Frontal cortex (tissue), 4 donors: ENCODE data around the gene SCFD2. TPM values are rescaled to one million over a fixed set of nuclear protein-coding genes. Genes with fewer than 3 reads are reported as not detected.

Source experiments
- DNase-seq, 2 donors: peaks; one replicate each; pipeline ENCODE4 v3.0.0; 2012; ENCODE audit warnings: low spot score in 2 of 2
- FAIRE-seq: peaks from 2 replicates; lab custom pipeline; 2012; peaks lifted over from hg19 to GRCh38; lab: Jason Lieb, UNC
- total RNA-seq: library from RNA; depleted of rRNA; stranded (reverse); fragments of >200 nt; gene quantifications from one replicate; pipeline ENCODE4 v1.2.3, GENCODE V29; 2014
- donor health status: control.
- donor health status: control.
- donor health status: control.

The SCFD2 gene
- total RNA-seq, 1 donor from 2014 or later: 17.5 TPM

DNA sequence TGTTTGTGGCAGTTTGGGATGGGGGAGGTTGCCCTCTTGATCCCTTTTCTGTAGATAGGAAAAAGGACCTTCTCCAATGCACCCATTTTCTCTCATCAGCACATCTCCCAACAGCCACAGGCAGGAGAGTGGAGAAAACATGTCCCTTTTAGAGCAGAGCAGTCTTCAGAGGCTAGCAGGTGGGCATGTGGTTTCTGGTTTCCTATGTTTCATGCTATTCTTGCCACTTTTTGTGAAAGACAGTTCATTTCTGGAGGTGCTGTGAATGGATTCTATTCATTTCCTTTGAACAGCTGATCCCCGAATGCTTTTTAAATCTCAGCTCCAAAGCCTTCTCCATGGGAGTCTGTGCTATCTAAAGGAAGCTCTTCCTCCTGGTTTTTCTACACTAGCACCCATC lies 484.9 kb downstream of the SCFD2 start:
- DNase-seq: no peak
- FAIRE-seq: no peak

DNA sequence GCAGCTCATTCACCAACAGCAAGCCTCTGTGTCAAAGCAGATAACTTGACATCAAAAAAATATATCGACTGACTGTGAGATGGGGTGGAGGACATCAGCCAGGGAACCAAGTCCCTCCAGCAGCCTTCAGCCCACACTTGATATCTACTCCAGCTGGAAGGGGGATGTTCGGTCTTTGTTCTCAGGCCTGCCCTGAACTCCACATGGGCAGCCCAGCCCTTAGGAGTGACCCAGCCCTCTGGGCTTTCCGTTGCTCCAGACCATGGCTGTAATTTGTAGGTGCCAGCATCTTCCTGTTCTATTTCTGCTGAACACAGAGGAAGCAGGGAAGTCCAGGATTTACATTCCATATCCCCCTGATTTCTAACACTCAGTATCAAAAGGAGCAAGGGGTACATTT lies 486.4 kb downstream of the SCFD2 start:
- FAIRE-seq (no peak), DNase-seq (no peak)

DNA sequence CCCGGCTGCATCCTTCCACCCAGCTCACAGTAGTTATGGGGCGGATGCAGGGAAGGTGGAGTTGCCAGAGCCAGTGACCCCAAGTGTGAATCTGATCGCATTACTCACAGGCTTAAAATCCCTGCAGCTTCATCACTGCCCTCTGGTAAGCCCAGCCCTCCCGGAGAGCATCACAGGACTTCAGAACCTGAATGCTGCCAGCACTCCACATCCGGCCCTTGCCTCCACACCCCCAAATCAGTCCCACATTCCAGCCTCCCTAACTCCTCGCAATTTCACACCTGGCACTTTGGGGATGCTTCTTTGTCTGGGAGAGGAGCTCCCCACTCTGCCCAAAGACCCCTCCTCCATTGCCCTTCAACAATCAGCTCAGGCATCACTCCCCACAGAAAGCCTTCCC lies 488.2 kb downstream of the SCFD2 start:
- no peak for FAIRE-seq

DNA sequence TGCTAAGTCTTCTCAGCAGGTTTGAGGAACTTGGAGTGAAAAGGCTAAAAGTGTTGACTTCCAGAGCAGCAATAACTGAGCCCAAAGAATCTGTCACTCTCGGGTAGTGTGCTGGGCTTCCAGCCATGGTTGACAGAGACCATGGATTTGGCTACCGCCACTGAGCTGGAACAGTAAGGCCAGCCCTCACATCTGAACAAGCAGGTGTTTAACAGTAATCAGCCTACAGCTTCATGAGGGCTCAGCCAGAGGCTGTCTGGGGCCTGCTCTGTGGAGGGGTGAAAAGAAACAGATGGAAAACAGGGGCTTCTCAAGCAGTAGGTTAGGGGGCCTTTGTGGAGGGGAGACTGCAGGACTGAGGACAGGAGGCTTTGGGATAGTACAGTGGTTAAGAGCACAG lies 488.8 kb downstream of the SCFD2 start:
- no peak for FAIRE-seq

More for the DNA sequence above, 488.2 kb downstream of the SCFD2 start:
- no peak for DNase-seq

DNA sequence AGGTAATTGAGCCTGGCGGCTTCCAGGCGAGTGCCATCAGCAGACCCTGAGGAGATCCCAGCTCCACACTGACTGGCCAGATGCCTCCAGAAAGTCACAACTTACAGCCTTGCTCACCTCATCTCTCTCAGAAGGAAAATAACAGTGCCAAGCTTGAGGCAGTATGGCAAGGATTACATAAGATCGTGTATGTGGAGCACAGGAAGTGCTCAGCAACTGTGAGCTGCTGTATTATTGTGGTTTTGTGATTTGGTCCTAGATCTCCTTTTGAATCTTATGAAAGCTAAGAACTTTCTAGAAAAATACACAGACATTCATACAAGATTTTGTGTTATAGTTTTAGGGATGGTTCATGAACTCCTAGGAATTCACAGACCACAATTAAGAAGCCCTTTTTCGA lies 489.8 kb downstream of the SCFD2 start:
- DNase-seq: no peak
- FAIRE-seq: no peak

More for the DNA sequence above, 488.8 kb downstream of the SCFD2 start:
- DNase-seq: no peak

DNA sequence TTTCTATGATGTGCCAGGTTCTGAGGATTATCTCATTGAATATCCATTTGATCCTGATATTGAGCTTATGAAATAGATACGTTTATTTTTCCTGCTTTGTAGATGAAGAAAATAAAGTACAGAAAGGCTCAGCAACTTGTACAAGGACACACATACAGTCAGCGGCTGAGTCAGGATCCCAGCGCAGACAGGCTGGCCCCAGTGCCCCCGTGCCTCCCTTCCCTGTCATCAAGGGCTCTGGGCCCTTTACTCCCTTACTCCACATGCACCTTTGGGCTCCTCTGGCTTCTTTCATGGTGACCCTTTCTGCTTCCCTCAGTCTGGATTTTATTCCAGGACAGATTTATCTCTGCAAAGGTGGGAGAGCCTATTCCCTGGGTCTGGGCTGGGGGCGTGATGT lies 490.9 kb downstream of the SCFD2 start:
- DNase-seq: no peak
- no peak for FAIRE-seq

DNA sequence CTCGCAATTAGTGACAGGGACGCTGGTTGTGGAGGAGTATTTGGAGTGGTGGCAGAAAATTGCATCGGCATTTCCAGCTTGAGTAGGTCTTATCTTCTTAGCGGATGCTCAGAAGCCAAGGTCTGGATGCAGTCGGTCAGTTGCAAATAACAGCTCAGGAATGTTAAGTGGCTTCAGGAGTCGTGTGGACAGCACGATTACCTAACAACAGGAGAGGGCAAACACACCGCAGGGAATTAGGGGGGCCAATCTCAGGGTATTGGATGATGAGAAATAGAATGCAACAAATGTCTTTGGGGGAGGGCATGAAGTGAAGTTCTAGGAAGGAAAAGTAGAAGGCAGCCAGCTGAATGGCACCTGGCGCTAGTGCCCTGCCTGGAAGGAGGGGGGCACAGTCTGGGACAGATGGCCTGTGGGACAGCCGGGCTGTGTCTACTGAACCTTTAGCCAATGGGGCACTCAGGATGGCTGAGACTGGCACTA lies 492.0 kb downstream of the SCFD2 start:
- no peak for FAIRE-seq
- no peak for DNase-seq

DNA sequence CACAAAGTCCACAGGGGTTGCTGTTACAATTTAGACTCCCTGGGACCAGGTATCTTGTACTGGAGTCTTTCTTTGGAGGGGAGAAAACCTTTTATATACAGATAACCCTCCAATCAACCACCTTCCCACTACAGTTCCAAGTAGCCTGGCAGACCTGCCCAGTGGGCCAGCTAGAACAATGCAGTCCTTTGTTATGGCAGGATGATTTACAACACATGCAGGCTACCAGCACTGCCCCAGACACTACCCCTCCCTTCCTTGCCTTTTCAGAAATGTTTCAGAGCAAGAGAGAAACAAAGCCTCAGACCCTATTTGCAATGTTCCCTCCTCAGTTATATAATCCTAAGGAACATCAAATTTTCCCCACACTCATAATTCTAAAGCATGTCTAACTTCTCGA lies 492.7 kb downstream of the SCFD2 start:
- no peak for DNase-seq
- FAIRE-seq: no peak

DNA sequence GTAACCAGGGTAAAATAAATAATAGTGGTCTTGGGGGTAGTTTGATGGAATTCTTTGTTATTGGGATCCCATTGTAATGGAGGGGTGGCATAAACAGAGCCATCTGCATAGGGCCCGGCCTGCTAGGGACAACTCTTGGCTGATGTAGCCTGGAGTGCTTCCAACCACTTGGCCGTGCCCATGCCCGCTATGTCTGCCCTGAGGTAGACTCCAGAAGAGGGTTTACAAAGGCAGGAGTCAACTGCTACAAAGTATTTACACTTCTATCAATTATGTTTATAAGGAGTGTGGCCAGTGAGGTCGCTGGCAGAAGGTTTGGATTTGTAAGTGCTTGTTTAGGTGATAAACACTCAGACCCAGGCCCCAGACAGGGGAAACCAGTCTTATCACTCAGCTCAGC lies 495.6 kb downstream of the SCFD2 start:
- DNase-seq (no peak), FAIRE-seq (no peak)

DNA sequence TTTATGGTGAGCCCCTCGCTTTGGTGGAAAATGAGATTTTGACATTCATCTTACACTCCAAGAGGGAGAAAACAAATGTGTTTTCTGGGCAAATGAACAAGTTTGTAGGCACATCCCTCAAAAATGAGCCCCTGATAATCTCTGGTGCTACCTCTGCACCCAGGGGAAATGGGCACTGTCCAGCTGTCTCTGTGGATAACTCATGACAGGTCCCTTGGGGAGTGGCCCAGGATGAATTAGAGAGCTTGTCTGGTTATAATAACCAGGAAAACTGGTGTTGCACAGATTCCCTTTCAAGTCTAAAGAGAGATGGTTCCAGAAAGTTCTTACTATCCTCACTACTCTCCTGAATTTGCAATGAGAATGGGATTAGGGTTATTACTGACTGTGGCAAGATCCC lies 496.2 kb downstream of the SCFD2 start:
- FAIRE-seq (no peak), DNase-seq (no peak)

DNA sequence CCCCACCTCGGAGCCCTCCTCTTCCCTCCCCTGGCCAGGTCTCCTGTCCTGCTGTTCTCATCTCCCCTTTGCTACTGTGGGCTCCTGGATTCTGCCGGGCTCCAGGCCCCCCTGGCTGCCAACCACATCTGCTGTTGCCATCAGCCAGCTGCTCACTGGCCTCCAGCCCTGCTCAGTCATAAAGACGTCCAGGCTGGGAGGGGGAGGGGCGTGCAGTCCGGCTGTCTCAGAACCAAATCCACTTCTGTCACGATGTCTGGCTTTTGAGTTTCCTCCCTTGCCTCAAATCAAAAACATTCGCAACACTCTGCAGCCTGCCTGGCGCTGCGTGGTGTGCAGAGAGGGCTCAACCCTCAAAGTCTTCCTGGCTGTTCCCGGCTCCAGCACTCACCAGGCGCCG lies 496.7 kb downstream of the SCFD2 start:
- FAIRE-seq (no peak), DNase-seq (peak; percentile 49 to 58)

DNA sequence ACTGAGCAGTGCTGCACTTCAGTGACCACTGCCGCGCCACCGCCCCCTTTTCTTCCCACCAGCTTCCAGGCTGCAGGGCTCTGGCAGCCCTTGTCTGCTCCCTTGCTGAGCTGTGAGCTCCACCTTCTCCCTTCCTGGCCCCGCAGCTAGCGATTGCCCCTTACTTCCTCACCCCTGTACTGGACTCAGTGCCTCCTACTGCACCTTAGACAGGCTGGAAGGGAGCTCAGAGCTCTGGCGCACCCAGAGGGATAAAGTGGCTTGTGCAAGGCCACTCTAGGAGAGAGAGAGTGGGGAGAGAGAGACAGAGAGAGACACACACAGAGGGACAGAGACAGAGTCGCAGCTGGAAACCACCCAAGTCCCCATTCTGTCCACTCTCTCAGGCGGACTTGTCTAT lies 497.7 kb downstream of the SCFD2 start:
- FAIRE-seq: no peak
- DNase-seq: no peak

DNA sequence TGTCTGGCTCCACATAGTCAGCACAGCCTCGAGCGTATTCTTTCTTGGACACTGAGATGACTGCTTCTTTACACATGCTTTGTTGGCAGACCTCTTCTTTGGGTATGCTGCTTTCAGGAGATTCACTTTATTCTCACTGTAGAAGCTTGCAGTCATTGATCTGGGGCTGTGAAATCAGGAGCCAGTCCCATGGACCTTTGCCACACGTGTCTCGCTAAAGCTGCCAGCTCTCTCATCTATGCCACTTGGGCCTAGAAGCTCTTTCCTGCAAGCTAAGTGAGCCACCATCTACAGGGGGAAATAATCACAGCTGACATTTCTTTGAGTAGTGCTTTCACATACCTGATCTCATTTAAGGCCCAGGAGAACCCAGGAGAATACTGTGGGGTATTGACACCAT lies 498.7 kb downstream of the SCFD2 start:
- DNase-seq (no peak), FAIRE-seq (no peak)

DNA sequence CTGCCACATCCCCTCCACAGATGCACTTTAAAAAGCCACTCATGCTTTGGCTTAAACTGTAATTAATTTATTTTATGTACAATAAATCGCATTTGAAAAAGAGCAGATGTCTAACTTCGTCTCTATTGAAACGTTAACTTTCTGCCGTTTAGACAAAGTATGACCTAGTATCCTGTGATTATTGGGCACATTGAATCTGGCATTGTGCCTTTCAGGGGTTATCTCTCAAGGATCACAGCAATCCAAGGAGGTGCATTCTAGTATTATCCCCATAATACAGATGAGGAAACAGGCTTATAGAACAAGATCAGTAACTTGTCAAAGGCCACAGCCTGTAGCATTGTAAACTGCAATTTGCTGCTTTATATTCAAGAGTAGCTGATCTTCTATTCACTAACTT lies 499.1 kb downstream of the SCFD2 start:
- DNase-seq (no peak), FAIRE-seq (no peak)

DNA sequence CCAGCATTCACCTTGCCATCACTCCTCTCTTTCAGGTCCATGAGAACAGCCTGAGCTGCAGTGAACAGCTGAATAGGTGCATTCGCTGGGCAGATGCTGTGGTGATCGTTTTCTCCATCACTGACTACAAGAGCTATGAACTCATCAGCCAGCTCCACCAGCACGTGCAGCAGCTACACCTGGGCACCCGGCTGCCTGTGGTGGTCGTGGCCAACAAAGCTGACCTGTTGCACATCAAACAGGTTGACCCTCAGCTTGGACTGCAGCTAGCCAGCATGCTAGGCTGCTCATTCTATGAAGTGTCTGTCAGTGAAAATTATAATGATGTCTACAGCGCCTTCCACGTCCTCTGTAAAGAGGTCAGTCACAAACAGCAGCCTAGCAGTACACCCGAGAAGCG lies 500.6 kb downstream of the SCFD2 start:
- DNase-seq (no peak), FAIRE-seq (no peak)

DNA sequence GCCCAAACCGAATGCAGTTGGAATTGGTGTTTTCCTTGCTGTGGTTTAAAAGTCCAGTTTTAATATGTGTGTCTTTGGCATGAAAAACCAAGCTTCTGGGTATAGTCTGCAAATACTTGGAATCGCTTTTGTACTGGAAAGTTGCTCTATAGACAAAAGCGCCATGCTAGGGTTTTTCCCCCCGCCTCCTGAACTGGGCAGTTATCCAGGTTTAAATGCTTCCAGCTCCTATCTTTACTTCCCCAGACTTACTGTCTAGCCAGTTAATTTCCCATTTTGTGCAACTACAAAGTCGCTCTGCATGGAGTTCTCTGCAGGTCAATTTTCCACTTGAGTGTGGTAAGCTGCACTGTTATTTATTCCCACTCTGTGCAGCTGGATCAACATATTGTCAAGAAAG lies 501.1 kb downstream of the SCFD2 start:
- FAIRE-seq: no peak
- no peak for DNase-seq

DNA sequence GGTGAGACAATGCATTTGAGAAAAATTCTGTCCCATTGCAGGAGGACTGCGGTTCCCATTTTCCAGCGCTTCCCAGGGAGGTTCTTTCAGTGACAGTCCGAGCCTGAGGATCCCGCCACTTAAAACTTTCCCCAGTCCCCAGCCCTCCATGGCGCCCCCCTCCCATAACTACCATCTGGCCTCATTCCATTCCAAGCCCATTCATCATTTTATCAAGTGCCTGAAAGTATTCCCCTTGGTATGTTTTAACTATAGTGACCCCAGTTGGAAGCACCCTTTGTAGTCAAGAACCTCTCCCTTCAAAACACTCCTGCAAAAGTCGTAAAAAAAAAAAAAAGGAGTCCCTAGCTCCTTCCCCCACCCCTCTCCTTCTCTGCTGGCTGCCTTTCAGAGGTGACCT lies 502.5 kb downstream of the SCFD2 start:
- DNase-seq: no peak
- FAIRE-seq: no peak

DNA sequence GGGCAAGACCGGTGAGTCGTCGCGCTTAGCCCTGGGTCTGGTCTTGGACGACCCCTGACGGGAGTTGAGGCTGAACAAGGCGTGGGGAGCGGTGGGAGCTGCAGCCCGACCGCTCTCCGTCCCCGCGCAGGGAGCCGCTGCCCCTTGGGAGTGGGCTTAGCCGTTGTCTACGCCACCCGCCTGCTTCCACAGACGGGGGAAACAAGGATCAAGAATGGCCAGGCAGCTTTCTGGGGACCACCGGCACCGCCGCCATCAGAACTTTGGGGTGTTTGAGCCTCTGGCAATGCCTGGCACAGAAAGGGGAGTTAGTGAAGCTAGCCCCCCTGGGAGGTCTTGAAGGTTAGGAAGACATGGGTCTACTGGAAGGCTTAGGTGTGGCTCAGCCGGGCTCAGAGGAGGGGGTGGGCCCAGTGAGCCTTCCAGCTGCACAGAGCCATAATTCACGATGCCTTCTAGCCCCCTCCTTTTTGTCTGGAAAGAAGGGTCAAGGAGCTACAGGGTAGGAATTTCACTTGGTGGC lies 503.2 kb downstream of the SCFD2 start:
- DNase-seq (no peak), FAIRE-seq (no peak)

DNA sequence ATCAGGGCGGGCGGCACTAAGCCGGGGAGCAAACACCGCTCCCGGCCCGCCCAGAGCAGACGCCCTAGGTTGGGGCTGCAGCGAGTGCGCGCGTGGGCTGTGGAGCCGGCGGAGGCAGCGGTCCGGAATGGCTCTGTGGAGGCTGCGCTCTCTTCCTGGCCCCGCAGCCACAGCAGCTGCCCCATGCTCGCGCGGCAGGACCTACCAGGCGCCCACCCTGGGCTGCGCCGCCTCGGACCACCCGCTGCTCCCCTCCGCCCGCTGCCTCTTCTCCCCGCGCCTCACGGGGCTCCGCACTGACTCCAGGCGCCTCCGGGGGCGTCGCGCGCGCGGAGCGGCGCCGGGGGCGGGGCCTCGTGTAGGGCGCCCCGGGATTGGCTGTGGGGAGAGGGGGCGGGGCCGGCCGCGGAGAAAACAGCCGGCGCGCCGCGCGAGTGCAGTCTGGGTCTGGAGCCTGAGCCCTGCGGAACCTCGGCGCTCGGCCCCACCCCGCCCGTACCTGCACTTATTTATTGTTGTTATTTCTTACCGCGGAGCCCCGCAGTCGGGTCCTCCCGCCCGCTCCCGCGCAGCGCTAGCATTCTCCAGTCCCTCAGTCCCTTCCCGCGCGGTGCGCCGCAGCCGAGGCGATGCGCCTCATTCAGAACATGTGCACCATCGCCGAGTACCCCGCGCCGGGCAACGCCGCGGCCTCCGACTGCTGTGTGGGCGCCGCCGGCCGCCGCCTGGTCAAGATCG lies 503.8 kb downstream of the SCFD2 start, which contains the start of gene RASL11B:
Gene RASL11B, plus strand, starts transcription at position 439 of the 738 bp plus-strand sequence. Its CDS starts 191 bp downstream, at position 630.
- DNase-seq: peak; percentile 95 to 96
- no peak for FAIRE-seq

DNA sequence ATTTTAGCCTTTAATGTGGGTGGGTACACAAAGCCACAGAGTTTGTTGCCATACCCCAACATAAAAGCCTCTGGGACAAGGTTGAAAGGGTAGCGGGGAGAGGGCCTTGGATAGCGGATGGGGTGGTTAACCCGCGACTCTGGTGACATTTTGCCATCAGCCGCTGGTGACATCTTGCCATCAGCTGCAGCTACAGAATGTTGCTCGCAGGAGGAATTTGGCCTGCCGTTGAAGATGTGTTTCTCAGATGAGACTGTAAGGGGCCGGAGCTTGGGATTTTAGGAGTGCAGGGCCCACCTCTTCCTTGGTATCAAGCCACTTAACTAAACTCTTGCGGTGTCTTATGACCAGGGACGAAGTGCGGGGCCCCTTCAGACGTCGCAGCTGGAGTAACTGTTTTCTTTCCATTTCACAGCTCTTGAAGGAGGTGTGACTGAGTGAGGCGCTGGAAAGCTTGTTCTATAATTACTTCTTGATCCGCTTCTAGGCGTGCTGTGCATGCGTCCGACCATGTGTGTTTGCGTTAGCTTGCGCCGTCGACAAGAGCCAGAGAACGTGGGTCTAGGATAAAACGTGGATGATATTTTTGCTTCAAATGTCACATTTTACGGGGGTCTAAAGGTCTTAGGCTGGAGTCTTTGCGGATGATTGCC lies 504.6 kb downstream of the SCFD2 start:
- DNase-seq (no peak), FAIRE-seq (no peak)

DNA sequence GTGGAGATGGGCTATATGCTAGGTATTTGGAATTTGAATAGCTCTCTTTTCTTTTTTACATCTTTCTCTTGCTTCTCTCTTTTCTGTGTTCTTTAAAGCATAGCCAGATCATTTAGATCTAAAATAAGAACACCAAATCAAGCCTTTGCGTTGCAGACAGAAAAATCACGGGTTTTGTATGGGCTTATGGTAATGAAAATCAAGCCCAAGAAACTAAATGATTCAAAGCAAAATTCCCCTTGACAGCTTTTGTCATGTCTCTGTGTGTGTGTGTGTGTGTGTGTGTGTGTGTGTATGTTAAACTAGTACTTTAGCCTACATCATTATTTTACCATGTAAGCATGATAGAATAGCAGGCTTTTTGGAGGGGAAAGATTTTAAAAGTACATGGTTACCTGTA lies 505.5 kb downstream of the SCFD2 start:
- no peak for DNase-seq
- no peak for FAIRE-seq
